Measurements from ENCODE around the gene OLFM1.

OLFM1 gene

DNA sequence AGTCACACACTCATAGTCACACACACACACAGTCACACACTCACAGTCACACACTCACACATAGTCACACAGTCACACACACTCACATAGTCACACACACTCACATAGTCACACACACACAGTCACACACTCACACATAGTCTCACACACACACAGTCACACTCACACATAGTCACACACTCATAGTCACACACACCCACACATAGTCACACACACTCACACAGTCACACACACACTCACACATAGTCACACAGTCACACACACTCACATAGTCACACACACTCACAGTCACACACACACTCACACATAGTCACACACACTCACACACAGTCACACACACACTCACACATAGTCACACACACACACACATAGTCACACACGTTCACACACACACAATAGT lies 4.1 kb downstream of the OLFM1 start:
- no peak for DNase-seq

DNA sequence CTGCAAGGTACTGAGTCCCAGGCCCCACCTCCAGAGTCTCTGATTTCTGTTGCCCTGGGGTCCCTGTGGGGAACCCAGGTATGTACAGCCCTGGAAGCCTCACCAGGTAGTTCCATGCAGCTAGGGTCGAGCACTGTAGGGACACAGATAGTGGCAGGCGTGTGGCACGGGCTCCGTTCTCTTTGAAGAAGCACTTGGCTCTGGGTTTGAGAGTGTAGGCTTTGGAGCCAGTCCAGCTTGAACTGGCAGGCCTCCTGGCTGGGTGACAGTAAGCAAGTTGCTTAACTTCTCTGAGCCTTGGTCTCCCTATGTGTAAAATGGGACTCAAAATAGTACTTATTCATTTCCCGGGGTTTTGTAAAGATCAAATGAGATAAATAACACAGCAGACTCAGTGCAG lies 5.6 kb downstream of the OLFM1 start:
- DNase-seq: no peak

DNA sequence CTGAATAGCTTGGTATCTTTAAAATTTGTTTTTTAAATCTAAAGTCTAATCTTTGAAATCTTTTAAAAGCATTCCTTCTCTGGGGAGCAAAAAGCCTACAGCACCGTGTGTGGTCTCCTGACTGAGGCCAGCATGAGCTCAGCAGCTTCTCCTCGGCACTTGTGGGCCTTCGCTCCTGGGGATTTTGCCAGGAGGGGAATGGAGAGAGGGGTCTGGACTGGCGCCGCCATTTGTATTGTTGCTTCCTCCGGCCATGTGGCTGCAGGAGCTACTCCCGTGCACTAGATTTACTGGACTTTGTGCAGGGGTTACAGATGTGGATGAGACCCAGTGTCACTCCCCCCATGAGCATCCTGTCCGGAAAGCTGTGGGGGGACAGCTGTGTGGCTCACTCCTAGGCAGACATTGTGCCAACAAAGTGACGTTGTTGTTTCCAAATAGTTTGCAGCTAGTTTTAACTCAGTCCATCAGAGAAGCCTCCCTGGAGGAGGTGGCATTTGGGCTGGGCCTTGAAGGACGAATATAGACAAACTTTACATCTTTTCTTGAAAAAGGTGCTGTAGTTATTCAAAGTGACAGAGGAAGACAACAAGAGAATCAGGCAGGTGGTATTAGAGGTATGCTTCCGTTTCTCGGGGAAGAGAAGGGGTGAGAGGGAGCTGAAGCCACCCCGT lies 6.6 kb downstream of the OLFM1 start:
- no peak for DNase-seq

DNA sequence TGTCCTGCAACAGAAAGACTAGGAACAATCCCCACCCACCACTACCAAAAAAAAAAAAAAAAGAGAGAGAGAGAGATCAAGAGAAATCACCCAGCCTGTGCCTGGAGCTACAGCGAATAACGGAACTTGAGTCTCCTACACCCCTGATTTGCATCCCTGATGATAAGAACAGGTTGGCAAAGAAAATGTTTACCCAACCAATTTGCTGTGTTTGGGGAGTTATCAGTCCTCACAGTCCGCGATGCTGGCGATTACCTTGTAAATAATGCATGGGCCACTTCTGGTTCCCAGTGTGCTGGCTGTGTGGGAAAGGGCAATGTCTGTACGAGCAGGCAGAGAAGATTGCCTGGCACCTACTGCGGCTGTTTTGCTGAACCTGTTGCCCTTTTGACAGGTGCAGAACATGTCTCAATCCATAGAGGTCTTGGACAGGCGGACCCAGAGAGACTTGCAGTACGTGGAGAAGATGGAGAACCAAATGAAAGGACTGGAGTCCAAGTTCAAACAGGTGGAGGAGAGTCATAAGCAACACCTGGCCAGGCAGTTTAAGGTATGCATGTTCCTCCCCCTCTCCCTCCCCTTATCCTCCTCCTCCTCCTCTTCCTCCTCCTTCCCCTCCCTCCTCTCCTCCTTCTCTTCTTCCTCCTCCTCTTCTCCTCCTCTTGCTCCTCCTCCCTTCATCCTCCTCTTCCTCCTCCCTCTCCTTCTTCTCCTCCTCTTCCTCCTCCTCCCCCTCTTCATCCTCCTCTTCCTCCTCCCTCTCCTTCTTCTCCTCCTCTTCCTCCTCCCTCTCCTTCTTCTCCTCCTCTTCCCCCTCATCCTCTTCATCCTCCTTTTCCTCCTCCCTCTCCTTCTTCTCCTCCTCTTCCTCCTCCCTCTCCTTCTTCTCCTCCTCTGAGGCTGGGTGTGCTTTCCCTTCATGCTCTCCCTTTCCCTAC lies 8.3 kb downstream of the OLFM1 start:
- DNase-seq: no peak

DNA sequence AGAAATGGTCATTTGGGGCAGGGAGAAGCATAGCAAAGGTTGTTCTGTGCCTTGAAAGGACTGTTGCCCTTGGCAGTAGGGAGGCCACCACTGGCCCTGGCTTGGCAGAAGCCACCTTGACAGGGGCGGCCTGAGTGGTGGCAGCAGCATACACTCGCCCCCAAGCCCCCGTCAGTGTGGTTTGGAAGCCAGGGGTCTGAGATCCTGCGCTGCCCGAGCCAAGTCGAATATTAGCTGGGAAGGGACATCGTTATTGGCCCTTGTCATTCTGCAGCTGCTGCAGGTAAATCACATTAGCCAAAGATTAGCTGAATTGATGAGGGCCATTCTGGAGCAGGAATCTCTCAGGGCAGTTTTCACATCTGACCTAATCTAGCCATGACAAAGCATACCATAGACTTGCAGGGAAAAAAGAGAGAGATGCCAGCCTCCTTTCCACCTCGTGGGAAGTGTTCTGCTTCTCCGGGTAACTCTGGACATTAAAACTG lies 9.0 kb downstream of the OLFM1 start:
- no peak for DNase-seq

DNA sequence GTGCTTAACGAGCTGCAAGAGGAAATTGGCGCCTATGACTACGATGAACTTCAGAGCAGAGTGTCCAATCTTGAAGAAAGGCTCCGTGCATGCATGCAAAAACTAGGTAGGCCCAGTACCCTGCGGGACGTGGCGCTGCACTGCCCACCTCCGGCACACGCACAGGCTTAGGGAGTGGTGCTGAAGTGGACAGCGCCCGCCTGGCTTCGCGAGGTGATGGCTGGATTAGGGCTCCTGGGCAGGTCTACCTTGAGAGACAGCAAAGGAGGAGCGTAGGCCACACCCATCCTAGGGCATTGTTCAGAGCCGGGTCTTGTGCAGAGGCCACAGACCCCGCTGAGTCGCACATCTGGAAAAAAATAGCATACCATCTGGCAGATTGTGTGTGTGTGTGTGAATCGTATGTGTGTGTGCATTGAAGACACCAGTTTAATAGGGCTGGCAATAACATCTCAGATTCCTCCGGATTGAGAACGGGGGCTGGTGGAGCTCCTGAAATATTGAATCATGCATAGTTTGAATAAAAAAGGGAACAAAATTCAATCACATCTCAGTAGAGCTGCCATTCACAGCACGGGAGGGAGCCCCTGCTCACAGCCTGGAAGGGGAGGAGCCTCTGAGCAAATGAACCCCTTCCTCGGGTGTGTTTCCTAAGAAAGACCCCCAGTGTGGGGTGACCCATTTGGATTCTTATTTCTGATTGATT lies 11.1 kb downstream of the OLFM1 start:
- no peak for DNase-seq

DNA sequence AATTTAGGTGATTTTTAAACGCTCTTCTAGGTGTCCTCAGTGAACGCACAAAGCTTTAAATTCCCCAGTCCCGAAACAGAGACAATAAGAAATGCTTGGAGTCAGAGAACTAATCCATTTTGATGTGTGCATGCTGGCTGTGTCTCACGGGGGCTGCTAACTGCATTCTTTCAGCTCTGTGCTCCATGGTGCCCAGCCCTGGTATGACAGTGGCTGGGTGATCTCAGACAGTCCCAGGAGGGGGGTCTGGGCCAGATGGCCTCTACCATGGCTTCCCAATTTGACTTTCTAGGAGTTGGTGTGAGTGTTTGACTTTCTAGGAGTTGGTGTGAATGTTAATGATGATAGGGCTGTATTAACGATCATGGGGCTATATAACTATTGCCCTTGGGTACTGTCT lies 12.1 kb downstream of the OLFM1 start:
- no peak for DNase-seq

DNA sequence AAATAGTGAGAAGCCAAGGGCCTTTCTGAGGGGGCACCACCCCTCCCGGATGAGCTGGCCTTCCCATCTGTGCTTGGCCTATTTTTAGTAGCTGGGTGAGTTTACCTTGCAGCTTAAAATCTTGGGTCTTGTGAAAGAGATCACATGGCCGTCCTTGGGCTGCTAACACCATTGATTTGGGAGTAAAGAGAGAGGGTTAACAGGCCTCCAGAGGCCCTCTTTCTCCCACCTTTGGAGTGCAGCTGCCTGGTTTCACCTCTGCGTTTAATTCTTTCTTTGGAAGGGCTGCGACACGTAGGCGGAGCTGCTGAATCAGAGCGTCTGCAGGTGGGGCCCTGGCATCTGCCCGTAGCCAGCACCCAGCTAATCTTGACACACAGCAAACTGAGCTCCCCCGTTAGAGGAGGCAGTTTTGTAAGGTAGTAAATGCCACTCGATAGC lies 12.8 kb downstream of the OLFM1 start:
- no peak for DNase-seq

DNA sequence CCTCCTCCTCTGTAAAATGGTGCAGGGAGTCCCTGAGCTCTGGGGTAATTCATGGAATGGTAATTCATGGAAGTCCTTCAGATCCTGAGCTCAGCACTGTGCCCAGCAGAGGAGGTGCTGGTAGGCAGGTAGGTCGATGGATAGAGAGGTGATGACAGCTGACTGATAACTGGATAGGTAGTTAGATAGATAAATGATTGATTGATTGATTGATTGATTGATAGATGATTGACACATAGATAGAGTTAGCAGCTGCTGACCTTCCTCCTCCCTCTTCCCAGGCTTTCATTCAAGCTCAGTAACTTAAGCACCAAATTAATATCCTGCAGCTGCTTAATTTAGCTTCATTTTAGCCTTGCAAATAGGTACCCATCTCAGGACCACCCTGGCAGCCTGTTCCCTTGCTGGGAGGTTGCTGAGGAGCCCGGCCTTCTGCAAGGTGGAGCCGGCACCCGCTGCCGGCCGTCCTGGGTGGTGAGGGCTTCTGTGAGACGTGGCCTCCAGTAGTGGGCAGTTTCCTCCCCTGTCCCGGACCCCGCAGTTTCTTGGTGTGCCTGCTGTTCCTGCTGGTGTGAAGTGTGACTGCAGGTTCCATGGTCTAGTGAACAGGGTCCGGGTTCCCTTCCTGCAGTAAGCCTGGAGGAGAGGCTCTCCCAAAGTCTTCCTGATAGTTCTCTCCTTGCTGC lies 13.4 kb downstream of the OLFM1 start:
- DNase-seq: no peak

DNA sequence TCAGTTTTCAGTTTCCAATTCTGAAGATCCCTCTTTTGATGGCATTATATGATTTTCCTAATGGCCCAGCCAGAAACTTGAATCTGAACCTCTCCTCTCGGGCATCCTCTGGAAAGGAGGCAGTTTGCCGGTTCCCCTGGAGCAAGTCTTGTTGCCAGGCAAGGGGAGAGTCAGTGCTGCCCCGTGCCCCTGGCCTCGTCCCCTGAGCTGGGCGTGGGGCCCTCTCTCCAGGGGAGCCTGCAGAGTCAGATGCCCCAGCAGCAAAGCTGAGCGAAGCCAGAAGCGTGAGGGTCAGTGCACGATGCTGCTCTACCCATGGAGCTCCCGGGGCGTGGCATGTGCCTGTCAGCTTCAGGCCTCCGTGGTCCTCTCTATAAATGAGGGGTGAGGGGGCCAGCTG lies 14.0 kb downstream of the OLFM1 start:
- DNase-seq: no peak

DNA sequence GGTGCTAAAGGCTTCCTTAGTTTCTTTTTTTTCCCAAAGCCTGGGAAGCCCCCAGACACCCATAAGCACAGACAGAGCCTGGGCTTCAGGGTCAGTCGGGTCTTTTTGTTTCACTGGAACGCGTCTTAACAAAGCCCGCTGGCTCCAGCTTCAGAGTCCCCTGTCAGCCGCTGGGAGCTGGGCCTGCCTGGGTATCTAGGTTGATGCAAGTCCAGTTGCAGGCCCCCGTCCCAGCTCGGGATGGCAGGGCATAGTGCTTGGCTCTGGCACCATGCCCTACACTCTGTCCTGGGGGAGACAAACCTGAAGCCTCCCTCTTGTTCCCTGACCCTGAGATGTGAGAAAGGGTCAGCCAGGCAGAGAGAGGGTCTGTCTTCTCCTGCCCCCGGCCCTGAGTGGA lies 14.5 kb downstream of the OLFM1 start:
- DNase-seq: no peak

DNA sequence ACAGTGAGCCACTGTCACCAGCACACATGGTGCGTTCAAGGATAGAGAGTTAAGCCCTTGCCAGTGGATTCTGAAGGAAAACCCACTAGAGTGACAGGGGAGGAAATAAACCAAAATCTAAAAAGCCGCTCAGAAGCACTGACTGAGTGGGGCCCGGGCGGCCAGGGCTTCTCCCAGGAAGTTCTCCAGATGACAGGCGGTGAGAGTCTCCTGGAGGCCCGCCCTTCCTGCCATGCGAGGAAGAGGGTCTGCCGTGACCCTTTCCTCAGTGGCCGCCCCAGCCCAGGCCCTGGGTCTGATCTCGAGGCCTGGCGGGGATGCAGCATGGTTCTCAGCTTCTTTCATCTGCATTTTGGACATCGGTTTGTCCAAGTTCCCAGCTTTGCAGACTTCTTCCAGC lies 14.9 kb downstream of the OLFM1 start:
- no peak for DNase-seq

DNA sequence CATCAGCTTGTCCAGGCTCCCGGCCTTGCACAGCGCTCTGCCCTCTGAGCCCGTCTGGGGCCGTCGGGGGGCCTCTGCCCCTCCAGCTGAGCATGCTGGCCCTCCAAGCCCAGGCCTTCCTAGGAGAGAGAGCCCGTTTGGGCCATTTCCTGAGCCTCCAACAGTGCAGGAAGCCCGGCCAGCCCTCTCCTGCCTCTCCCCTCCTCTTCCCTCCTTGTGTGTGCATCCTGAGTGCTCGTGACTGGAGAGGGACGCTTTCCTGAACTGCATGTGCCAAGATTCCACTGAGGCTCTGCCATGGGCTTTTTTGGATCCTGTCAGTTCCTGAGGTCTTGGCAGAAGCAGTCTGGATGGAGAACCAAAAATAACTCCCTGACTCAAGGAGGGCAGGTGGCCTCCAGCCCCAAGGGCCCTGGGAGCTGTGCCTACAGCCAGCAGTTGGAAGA lies 15.6 kb downstream of the OLFM1 start:
- DNase-seq: no peak

DNA sequence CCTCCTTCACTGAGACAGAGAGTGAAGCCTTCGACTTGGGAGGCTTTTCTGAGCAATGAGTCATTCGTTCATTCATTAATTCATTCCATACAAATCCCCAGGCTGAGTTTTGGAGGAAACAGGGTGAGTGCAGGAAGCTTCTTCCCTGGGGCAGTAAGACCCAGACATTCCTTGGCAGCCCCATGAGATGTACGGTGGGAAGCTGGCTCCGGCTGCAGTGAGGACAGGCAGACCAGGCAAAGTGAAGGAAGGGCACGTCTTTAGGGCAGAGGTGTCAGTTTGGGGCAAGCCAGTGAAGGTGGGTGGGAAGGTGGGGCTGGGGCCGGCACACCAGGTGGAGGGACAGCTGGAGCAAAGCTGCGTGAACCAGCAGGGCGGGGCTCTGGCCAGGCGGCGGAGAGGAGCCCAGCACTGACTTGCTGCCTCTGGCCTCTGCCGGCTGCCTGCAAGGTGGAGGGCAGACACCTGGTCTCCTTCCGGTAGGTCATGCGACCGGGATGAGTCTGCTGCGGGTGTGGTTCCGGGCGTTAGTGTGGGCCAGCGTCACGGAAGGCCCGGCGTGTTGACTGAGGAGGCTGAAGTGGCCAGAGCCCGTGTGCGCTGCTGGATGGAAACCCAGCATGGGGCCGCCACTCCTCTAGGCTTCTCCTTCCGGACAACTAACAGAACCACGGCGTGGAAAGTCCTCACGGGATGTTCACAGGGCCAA lies 16.6 kb downstream of the OLFM1 start:
- no peak for DNase-seq

DNA sequence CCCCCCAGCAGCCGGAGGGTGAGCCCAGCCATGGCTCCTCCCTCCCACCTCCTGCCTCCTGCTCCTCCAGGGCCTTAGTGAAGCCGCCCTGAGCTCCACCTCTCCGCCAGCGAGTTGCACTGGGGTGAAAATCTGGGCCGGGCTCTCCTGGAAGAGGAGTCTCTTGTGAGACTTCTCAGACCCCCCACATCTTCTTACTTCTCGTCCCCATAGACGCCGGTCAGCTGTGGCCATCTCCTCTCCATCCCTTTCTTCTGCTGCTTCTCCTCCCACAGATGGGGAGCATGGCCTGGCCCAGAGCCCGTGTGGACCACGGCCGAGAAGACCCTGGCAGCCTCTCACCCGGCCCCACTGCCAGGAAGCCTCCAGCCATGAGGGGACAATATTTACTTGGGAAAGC lies 17.3 kb downstream of the OLFM1 start:
- DNase-seq: no peak

DNA sequence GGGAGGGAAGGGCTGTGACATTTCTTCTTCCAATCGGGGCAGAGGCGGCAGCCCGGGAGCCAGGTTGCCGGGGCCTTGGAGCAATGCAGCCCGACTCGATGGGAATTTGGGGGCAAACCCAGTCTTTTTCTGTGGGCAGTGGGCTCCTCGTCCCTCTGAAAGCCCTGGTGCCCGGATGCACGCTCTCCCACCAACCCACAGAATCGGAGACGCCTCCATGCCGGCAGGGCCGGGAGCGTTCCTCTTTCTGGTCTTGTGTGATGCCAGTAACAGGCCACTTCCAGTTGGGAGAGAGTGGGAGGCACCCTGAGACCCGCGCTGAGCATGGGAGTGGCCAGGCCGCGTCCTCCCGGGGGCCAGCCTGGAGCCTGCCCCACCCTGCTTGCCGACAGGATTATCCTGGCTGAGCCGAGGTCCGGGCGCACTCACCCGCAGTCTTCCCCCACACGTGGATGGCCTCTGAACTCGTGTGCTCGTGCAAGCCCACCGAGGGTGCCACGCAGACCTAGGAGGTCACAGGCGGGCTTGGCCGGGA lies 17.8 kb downstream of the OLFM1 start:
- DNase-seq: no peak

DNA sequence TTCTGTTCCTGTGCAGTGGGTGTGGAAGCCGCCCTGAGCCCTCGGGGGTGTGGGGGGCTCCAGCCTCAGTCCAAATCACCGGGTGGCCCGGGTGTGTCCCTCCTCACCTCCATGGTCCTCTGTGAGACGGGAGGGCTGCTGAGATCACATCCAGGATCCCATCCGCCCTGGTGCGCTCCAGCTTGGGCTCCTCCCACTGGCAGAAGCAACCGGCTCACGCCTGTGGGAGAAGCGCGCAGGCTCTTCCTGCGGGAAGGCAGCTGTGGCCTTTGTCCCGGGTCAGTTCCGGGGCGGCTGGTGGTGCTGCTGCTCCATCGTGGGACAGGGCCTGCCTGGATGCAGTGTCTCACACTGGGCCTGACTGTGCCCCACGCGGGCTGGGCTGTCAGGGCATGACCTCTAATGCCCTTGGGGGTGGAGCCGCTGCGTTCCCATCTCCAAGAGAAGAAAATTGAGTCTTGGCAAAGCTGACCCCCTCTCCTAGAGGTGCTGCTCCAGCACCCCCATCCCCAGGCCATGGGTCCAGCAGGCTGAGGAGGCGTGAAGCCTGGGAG lies 18.5 kb downstream of the OLFM1 start:
- no peak for DNase-seq

DNA sequence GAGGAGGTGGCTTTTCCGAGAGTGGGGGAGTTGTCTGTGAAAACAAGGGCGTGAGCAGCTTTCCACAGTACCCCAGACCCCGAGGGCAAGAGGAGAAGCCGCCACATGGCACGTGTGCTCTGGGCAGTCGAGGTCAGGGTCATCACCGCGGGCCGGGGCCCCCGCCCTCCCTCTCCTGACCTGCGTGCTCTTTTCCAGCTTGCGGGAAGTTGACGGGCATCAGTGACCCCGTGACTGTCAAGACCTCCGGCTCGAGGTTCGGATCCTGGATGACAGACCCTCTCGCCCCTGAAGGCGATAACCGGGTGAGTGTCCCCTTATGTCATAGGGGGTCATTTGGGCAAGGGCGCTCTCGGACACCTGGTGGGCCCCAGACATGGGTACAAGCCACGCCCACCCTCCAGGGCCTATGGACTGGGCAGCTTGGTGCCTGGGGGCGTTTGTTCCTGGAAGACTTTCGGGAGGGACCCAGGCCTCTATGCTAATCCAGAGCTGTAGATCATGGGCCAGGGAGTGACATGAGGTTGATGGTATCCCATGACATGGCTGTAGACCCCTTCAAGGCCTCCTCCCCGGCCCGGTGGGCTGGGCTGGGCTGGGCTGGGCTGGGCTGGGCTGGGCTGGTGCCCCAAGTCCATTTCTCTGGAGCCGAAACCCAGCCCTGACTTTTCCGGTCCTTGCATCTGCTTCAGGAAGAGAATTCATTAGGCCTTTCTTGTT lies 19.2 kb downstream of the OLFM1 start:
- DNase-seq: no peak

DNA sequence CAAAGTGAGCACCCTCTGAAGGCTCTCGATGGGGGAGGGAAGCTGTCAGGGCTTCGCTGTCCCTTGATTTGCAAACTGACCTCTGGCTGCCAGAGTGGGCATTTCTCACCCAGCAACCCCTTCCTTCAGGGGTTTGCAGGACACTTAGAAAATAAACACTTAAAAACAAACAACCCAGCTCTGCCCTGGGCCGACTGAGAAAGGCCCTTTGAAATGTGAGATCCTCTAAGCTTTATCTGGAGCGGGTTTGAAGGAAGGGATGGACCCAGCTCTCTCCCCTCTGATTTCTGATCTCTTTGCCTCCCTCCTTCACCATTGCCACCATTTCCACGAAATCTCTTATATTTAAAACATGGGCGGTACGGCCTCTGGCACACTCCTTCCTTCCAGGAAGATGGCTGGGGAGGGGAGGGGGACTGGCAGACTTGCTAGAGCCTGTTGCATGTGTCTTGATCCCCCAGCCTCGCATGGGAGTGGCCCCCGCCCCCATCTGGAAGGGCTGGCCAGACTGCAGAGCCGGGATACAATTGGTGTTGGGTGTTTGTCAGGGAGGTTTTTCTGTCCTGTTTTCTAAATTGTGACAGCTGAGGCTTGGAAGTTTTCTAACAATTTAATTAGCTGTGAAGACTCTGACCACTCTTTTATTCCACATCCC lies 20.2 kb downstream of the OLFM1 start:
- no peak for DNase-seq

DNA sequence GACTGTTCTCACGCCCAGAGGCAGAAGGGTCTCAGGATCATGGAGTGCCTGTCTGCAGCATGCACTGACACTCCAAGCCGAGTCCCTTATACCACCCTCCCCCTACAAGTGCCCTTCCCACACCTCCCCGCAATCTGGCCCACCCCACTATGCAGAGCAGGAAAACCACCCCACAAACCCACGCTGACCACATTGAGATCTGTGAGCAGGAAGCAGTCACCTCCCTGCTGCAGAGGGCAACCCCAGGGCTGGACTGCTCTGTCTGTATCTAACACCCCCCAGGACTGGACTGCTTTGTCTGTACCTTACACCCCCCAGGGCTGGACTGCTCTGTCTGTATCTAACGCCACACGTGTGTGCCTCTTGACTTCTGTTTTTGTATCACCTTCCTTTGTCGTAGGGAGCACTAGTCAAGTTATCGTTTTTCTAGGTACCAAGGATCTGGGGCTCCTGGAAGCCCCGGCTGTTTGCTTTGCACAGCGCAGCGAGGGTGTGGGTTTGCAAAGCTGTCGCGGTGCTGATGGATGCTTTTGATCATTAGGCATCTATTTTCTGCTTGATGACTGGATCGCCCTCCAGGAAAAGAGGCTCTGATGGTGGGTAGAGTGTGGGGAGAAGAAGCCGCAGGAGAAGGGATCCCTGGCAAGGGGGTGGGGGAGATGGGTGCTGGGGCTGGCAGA lies 21.5 kb downstream of the OLFM1 start:
- DNase-seq: no peak

Measured in activated gamma-delta T cell treated with Interleukin-2 at 50 U/mL for 16 hours (primary cell).